Stomach smooth muscle (tissue), 2 donors: Measurements from ENCODE around the gene DCAF8.

Source experiments
- H3K27ac ChIP-seq: one replicate; pipeline ENCODE4 v1.7.0; 2013; ENCODE audit warnings: mild to moderate bottlenecking, low read length, inconsistent platforms
- H3K27me3 ChIP-seq, 2 donors: one replicate each; pipeline ENCODE4 v1.7.0; 2013; ENCODE audit warnings: low read length in 2 of 2; ENCODE audit not compliant: insufficient read depth in 2 of 2, control insufficient read depth in 1 of 2
- H3K36me3 ChIP-seq, 2 donors: one replicate each; pipeline ENCODE4 v1.7.0; 2013; ENCODE audit warnings: low read length in 2 of 2; ENCODE audit not compliant: control insufficient read depth in 2 of 2, insufficient read depth in 2 of 2
- H3K4me1 ChIP-seq: one replicate; pipeline ENCODE4 v1.7.0; 2013; ENCODE audit warnings: low read length; ENCODE audit not compliant: control insufficient read depth, insufficient read depth
- H3K4me3 ChIP-seq, 2 donors: one replicate each; pipeline ENCODE4 v1.7.0; 2013; ENCODE audit warnings: low read length in 2 of 2
- H3K9ac ChIP-seq, 2 donors: one replicate each; pipeline ENCODE4 v1.7.0; 2013; ENCODE audit warnings: low read length in 2 of 2, mild to moderate bottlenecking in 1 of 2
- H3K9me3 ChIP-seq, 2 donors: one replicate each; pipeline ENCODE4 v1.7.0; 2013; ENCODE audit warnings: low read length in 2 of 2; ENCODE audit not compliant: control insufficient read depth in 2 of 2
- donor health status: healthy.
- donor health status: Pancreatic carcinoma.

DCAF8 gene

GRCh38 chr1:160261556-160261892, 825 bp downstream of the DCAF8 start:
- peak overlapping the region; percentile 99 for H3K4me3 ChIP-seq
- peak overlapping the region; percentile 99 for H3K27ac ChIP-seq
- H3K9ac ChIP-seq, result peak overlapping the region; percentile 98 to 100
- H3K9me3 ChIP-seq, result no peaks in the 10 kb centered on the region
- H3K4me1 ChIP-seq, result peaks cover 15% of the 10 kb centered on the region
- no peaks in the 10 kb centered on the region for H3K27me3 ChIP-seq
- H3K36me3 ChIP-seq, result no peaks in the 10 kb centered on the region

GRCh38 chr1:160260406-160261382, 1.7 kb downstream of the DCAF8 start:
- Histone ChIP-seq H3K27ac (peak overlapping the region; percentile 99), H3K9ac (peak overlapping the region; percentile 47 to 98), H3K36me3 (no peaks in the 10 kb centered on the region), H3K27me3 (no peaks in the 10 kb centered on the region), H3K4me1 (peaks cover 15% of the 10 kb centered on the region), H3K4me3 (peak overlapping the region; percentile 99), H3K9me3 (no peaks in the 10 kb centered on the region)

- H3K4me1 ChIP-seq, result peaks cover 12% of the 10 kb centered on the region
- no peaks in the 10 kb centered on the region for H3K9me3 ChIP-seq
- H3K9ac ChIP-seq, result no peak overlapping the region
- H3K36me3 ChIP-seq, result no peaks in the 10 kb centered on the region
- H3K27ac ChIP-seq, result no peak overlapping the region
- H3K27me3 ChIP-seq, result no peaks in the 10 kb centered on the region
- no peak overlapping the region for H3K4me3 ChIP-seq
These were observed 4.1 kb downstream of the DCAF8 start for GRCh38 chr1:160258177-160258798.

- Histone ChIP-seq H3K27me3 (no peaks in the 10 kb centered on the region), H3K27ac (no peak overlapping the region), H3K9ac (no peak overlapping the region), H3K36me3 (peaks cover 0 to 2% of the 10 kb centered on the region in 2 donors), H3K9me3 (no peaks in the 10 kb centered on the region), H3K4me3 (no peak overlapping the region), H3K4me1 (peaks cover 6% of the 10 kb centered on the region)
These were observed 4.8 kb downstream of the DCAF8 start for GRCh38 chr1:160257411-160258015.

GRCh38 chr1:160256396-160257046, 5.8 kb downstream of the DCAF8 start:
- Histone ChIP-seq H3K9ac (no peak overlapping the region), H3K27me3 (no peaks in the 10 kb centered on the region), H3K36me3 (peaks cover 0 to 2% of the 10 kb centered on the region in 2 donors), H3K27ac (no peak overlapping the region), H3K9me3 (no peaks in the 10 kb centered on the region), H3K4me3 (no peak overlapping the region), H3K4me1 (peaks cover 8% of the 10 kb centered on the region)

- no peak overlapping the region for H3K27ac ChIP-seq
- H3K4me1 ChIP-seq, result peaks cover 6% of the 10 kb centered on the region
- H3K36me3 ChIP-seq, result peaks cover 0 to 2% of the 10 kb centered on the region in 2 donors
- H3K4me3 ChIP-seq, result no peak overlapping the region
- no peak overlapping the region for H3K9ac ChIP-seq
- H3K9me3 ChIP-seq, result no peaks in the 10 kb centered on the region
- no peaks in the 10 kb centered on the region for H3K27me3 ChIP-seq
These were observed 6.5 kb downstream of the DCAF8 start for GRCh38 chr1:160255781-160256300.

- H3K9me3 ChIP-seq, result no peaks in the 10 kb centered on the region
- H3K4me1 ChIP-seq, result peaks cover 10% of the 10 kb centered on the region
- H3K36me3 ChIP-seq, result peaks cover 0 to 2% of the 10 kb centered on the region in 2 donors
- no peaks in the 10 kb centered on the region for H3K27me3 ChIP-seq
- peak overlapping the region; percentile 32 for H3K27ac ChIP-seq
- H3K4me3 ChIP-seq, result peak overlapping the region in 1 of 2 donors; percentile 1
- H3K9ac ChIP-seq, result no peak overlapping the region
These were observed 10.4 kb downstream of the DCAF8 start for GRCh38 chr1:160251687-160252526.

- no peaks in the 10 kb centered on the region for H3K9me3 ChIP-seq
- peak overlapping the region; percentile 32 for H3K27ac ChIP-seq
- H3K36me3 ChIP-seq, result peaks cover 0 to 2% of the 10 kb centered on the region in 2 donors
- no peak overlapping the region for H3K9ac ChIP-seq
- no peaks in the 10 kb centered on the region for H3K27me3 ChIP-seq
- no peak overlapping the region for H3K4me3 ChIP-seq
- H3K4me1 ChIP-seq, result peaks cover 10% of the 10 kb centered on the region
These were observed 11.3 kb downstream of the DCAF8 start for GRCh38 chr1:160251011-160251410.

- H3K36me3 ChIP-seq, result peaks cover 3 to 11% of the 10 kb centered on the region in 2 donors
- H3K9ac ChIP-seq, result no peak overlapping the region
- H3K27me3 ChIP-seq, result no peaks in the 10 kb centered on the region
- H3K9me3 ChIP-seq, result no peaks in the 10 kb centered on the region
- H3K4me1 ChIP-seq, result peaks cover 7% of the 10 kb centered on the region
- no peak overlapping the region for H3K27ac ChIP-seq
- no peak overlapping the region for H3K4me3 ChIP-seq
These were observed 15.3 kb downstream of the DCAF8 start for GRCh38 chr1:160247053-160247452.
